ENCODE data around the gene FKBP8. TPM values are rescaled to one million over a fixed set of nuclear protein-coding genes. Genes with fewer than 3 reads are reported as not detected.

The FKBP8 gene
- total RNA-seq, 2 experiments from 2014 or later: 232 to 236 TPM

- Mint-ChIP-seq H3K4me1 (ENCODE audit: low read depth) (peaks cover 65% of the 10 kb centered on the region), H3K9me3 (no peaks in the 10 kb centered on the region), H3K4me3 (no peak overlapping the region), H3K36me3 (no peaks in the 10 kb centered on the region), H3K27ac (no peak overlapping the region), H3K27me3 (no peaks in the 10 kb centered on the region)
- intact Hi-C loops (cut with micrococcal nuclease): no loop called here
- no peak for DNase-seq
- CTCF ChIA-PET: interaction anchor here (0.6 to 2.4 kb wide), 6 partner anchors 11 to 371 kb away, joined by 3 to 16 read pairs (median 4); no protein-coding TSS in a partner anchor
- POLR2A ChIA-PET: no interaction called here
Measured at GRCh38 chr19:18488838-18489626, 54.3 kb downstream of the FKBP8 start.

GRCh38 chr19:18488403-18488723, 55.0 kb downstream of the FKBP8 start:
- no peaks in the 10 kb centered on the region for H3K27me3 Mint-ChIP-seq
- DNase-seq: no peak
- no peaks in the 10 kb centered on the region for H3K36me3 Mint-ChIP-seq
- peak overlapping the region; percentile 25 for H3K27ac Mint-ChIP-seq
- no peak overlapping the region for H3K4me3 Mint-ChIP-seq
- H3K4me1 Mint-ChIP-seq (ENCODE audit: low read depth): peaks cover 64% of the 10 kb centered on the region
- intact Hi-C loops (cut with micrococcal nuclease): no loop called here
- no peaks in the 10 kb centered on the region for H3K9me3 Mint-ChIP-seq
- POLR2A ChIA-PET: no interaction called here
- CTCF ChIA-PET: interaction anchor here (0.6 to 2.4 kb wide), 6 partner anchors 10 to 371 kb away, joined by 3 to 16 read pairs (median 4); no protein-coding TSS in a partner anchor

GRCh38 chr19:18487576-18488402, 55.6 kb downstream of the FKBP8 start:
- intact Hi-C loops (cut with micrococcal nuclease): no loop called here
- Mint-ChIP-seq H3K4me1 (ENCODE audit: low read depth) (peaks cover 68% of the 10 kb centered on the region), H3K9me3 (no peaks in the 10 kb centered on the region), H3K27ac (peak overlapping the region; percentile 25), H3K4me3 (no peak overlapping the region), H3K36me3 (no peaks in the 10 kb centered on the region), H3K27me3 (no peaks in the 10 kb centered on the region)
- CTCF ChIA-PET: interaction anchor here (0.6 to 2.4 kb wide), 4 partner anchors 15 to 370 kb away, joined by 3 to 16 read pairs (median 4); no protein-coding TSS in a partner anchor
- DNase-seq: no peak
- POLR2A ChIA-PET: no interaction called here

- ChIA-PET POLR2A (interaction anchor here (0.6 to 0.8 kb wide), 2 partner anchors 33 to 35 kb away, joined by 3 read pairs; partner anchors contain the start of gene ELL), CTCF (interaction anchor here (0.7 to 2.9 kb wide), 4 partner anchors 11 to 34 kb away, joined by 3 to 13 read pairs (median 4); no protein-coding TSS in a partner anchor)
- no peak for DNase-seq
- Mint-ChIP-seq H3K4me1 (ENCODE audit: low read depth) (peaks cover 69% of the 10 kb centered on the region), H3K4me3 (no peak overlapping the region), H3K27me3 (no peaks in the 10 kb centered on the region), H3K9me3 (no peaks in the 10 kb centered on the region), H3K27ac (peak overlapping the region; percentile 40), H3K36me3 (no peaks in the 10 kb centered on the region)
- intact Hi-C loops (cut with micrococcal nuclease): no loop called here
Measured at GRCh38 chr19:18486746-18487145, 56.6 kb downstream of the FKBP8 start.

GRCh38 chr19:18484992-18485391, 58.4 kb downstream of the FKBP8 start:
- Mint-ChIP-seq H3K4me3 (no peak overlapping the region), H3K36me3 (no peaks in the 10 kb centered on the region), H3K27me3 (no peaks in the 10 kb centered on the region), H3K27ac (peak overlapping the region; percentile 64), H3K9me3 (no peaks in the 10 kb centered on the region), H3K4me1 (ENCODE audit: low read depth) (peaks cover 82% of the 10 kb centered on the region)
- POLR2A ChIA-PET: interaction anchor here (1.5 kb wide), 1 partner anchor 11 kb away, joined by 6 read pairs; no protein-coding TSS in a partner anchor
- DNase-seq: no peak
- intact Hi-C loops (cut with micrococcal nuclease): no loop called here
- CTCF ChIA-PET: interaction anchor here (1.1 to 2.9 kb wide), 5 partner anchors 9 to 35 kb away, joined by 3 to 13 read pairs (median 7); no protein-coding TSS in a partner anchor

GRCh38 chr19:18483119-18483890, 60.1 kb downstream of the FKBP8 start:
- intact Hi-C loops (cut with micrococcal nuclease): no loop called here
- H3K36me3 Mint-ChIP-seq: no peaks in the 10 kb centered on the region
- ChIA-PET CTCF (interaction anchor here (0.8 to 2.1 kb wide), 6 partner anchors 12 to 364 kb away, joined by 3 to 12 read pairs (median 6); no protein-coding TSS in a partner anchor), POLR2A (interaction anchor here (1.0 kb wide), 1 partner anchor 75 kb away, joined by 3 read pairs; no protein-coding TSS in a partner anchor)
- H3K27me3 Mint-ChIP-seq: no peaks in the 10 kb centered on the region
- DNase-seq: no peak
- no peak overlapping the region for H3K4me3 Mint-ChIP-seq
- H3K27ac Mint-ChIP-seq: peak overlapping the region; percentile 64
- H3K9me3 Mint-ChIP-seq: no peaks in the 10 kb centered on the region
- peaks cover 90% of the 10 kb centered on the region for H3K4me1 Mint-ChIP-seq (ENCODE audit: low read depth)

Other genes with a start within 250 kb of the FKBP8 start
- gene LSM4, start 220.5 kb downstream of the FKBP8 start, total RNA-seq: 100 to 1,000 TPM; 356 to 361 TPM
- gene PGPEP1, start 203.0 kb downstream of the FKBP8 start, total RNA-seq: 10 to 100 TPM; 29.0 to 30.8 TPM
- gene GDF15, start 157.4 kb downstream of the FKBP8 start, total RNA-seq: not detected
- not detected for gene LRRC25, start 146.0 kb downstream of the FKBP8 start, total RNA-seq
- gene SSBP4, start 124.2 kb downstream of the FKBP8 start, total RNA-seq: 100 to 1,000 TPM in 1 of 2 experiments, 10 to 100 TPM in 1; 97.9 to 102 TPM
- 10 to 100 TPM; 19.3 to 20.0 TPM for gene ISYNA1, start 105.4 kb downstream of the FKBP8 start, total RNA-seq
- 10 to 100 TPM; 24.7 to 29.7 TPM for gene ELL, start 21.5 kb downstream of the FKBP8 start, total RNA-seq
- gene KXD1, start 14.3 kb upstream of the FKBP8 start, total RNA-seq: 100 to 1,000 TPM; 112 to 114 TPM
- gene UBA52, start 28.3 kb upstream of the FKBP8 start, total RNA-seq: 1,000 to 10,000 TPM; 1,569 to 1,601 TPM
- 10 to 100 TPM; 97.6 to 99.3 TPM for gene REX1BD, start 45.2 kb upstream of the FKBP8 start, total RNA-seq
- not detected for gene CRLF1, start 63.2 kb upstream of the FKBP8 start, total RNA-seq
- gene TMEM59L, start 69.3 kb upstream of the FKBP8 start, total RNA-seq: under 1 TPM; 0.24 to 0.40 TPM
- gene KLHL26, start 93.5 kb upstream of the FKBP8 start, total RNA-seq: 10 to 100 TPM; 10.7 to 11.0 TPM
- 1 to 10 TPM; 5.6 to 6.3 TPM for gene CRTC1, start 140.1 kb upstream of the FKBP8 start, total RNA-seq
- gene COMP, start 247.7 kb upstream of the FKBP8 start, total RNA-seq: not detected